K562 (cell line): ENCODE measurements around the gene TBC1D5. TPM values are rescaled to one million over a fixed set of nuclear protein-coding genes. Genes with fewer than 3 reads are reported as not detected.

Source experiments
- ATAC-seq: fragments of 200-7000 bp; cut with Tn5 transposase; 3 replicates; pipeline ENCODE4 v1.9.1; 2020; ENCODE audit warnings: moderate library complexity
- BruUV-seq: library from RNA; stranded (reverse); fragments of 400-500 nt; replicated peaks from 2 replicates; lab custom pipeline; 2021; lab: Mats Ljungman, UMichigan
- CTCF ChIA-PET: fragments of 300-600 bp; formaldehyde crosslinking; extraction: SDS; loops from one replicate; lab custom pipeline; 2021; ENCODE audit warnings: low intra/inter-chr PET ratio; lab: Yijun Ruan, JAX
- POLR2A ChIA-PET: fragments of 300-600, 350-650 bp; sonication (Branson Sonifier 250); formaldehyde crosslinking; extraction: SDS; loops from one replicate; lab custom pipeline; 2021; ENCODE audit warnings: antibody characterized with exemption, inconsistent platforms; lab: Yijun Ruan, JAX
- DNase-seq, 4 experiments: peaks; one replicate each; pipeline versions ENCODE4 v3.0.0 to v3.0.0-alpha.2; 2011 to 2018; ENCODE audit warnings: low spot score in 3 of 4, mixed read lengths in 3 of 4; ENCODE audit errors: extremely low read depth in 1 of 4
- FAIRE-seq: peaks from 2 replicates; lab custom pipeline; 2011; peaks lifted over from hg19 to GRCh38; lab: Jason Lieb, UNC
- H2AFZ ChIP-seq: 2 replicates; pipeline ENCODE4 v1.6.0; 2011; ENCODE audit warnings: low read depth, low read length, control low read depth, inconsistent platforms
- H3K27ac ChIP-seq: fragments of 200-600 bp; 3 replicates; pipeline ENCODE4 v1.8.0; 2011; ENCODE audit warnings: low read depth, mild to moderate bottlenecking, control low read depth, inconsistent platforms, low read length, moderate library complexity, mixed read lengths; ENCODE audit errors: extremely low read depth
- H3K27me3 ChIP-seq, 2 experiments: fragments of 300-600 bp in 1 of 2; 2 replicates in 1 of 2; 3 replicates in 1 of 2; pipeline versions ENCODE4 v1.6.0 to v1.8.0; 2011; ENCODE audit warnings: inconsistent platforms in 2 of 2, low read length in 2 of 2, mild to moderate bottlenecking in 1 of 2, mixed read lengths in 1 of 2, moderate library complexity in 1 of 2; ENCODE audit not compliant: control insufficient read depth in 2 of 2, insufficient read depth in 2 of 2
- H3K36me3 ChIP-seq: fragments of 300-600 bp; 3 replicates; pipeline ENCODE4 v1.8.0; 2011; ENCODE audit warnings: mild to moderate bottlenecking, low read length, inconsistent platforms; ENCODE audit not compliant: control insufficient read depth, insufficient read depth
- H3K4me1 ChIP-seq, 2 experiments: fragments of 200-600 bp in 1 of 2; replicated peaks in 1 of 2; 2 replicates in 1 of 2; 3 replicates in 1 of 2; pipeline versions ENCODE4 v1.5.1 to v1.8.0; 2011; ENCODE audit warnings: inconsistent platforms in 2 of 2, low read length in 2 of 2, mild to moderate bottlenecking in 1 of 2, mixed read lengths in 1 of 2, moderate library complexity in 1 of 2; ENCODE audit not compliant: control insufficient read depth in 2 of 2, insufficient read depth in 2 of 2
- H3K4me2 ChIP-seq: 2 replicates; pipeline ENCODE4 v1.6.1; 2011; ENCODE audit warnings: low read length, control low read depth, inconsistent platforms, mixed read lengths; ENCODE audit not compliant: insufficient read depth
- H3K4me3 ChIP-seq: fragments of 200-600 bp; sonication (generic), shearing (Covaris generic); 2 replicates; pipeline ENCODE4 v1.5.1; 2016; ENCODE audit warnings: control low read depth, inconsistent platforms
- H3K79me2 ChIP-seq: fragments of 200-600 bp; 3 replicates; pipeline ENCODE4 v1.8.0; 2011; ENCODE audit warnings: low read length, inconsistent platforms; ENCODE audit not compliant: control insufficient read depth, insufficient read depth
- H3K9ac ChIP-seq, 2 experiments: 2 replicates each; pipeline versions ENCODE4 v1.6.0 to v1.6.1; 2011; ENCODE audit warnings: low read depth in 2 of 2, low read length in 2 of 2, control low read depth in 1 of 2, inconsistent platforms in 1 of 2, mild to moderate bottlenecking in 1 of 2, mixed read lengths in 1 of 2; ENCODE audit not compliant: insufficient read depth in 1 of 2
- H3K9me1 ChIP-seq: one replicate; pipeline ENCODE4 v1.6.0; 2011; ENCODE audit warnings: inconsistent platforms, mild to moderate bottlenecking, low read length, moderate library complexity; ENCODE audit not compliant: control insufficient read depth, insufficient read depth
- H3K9me3 ChIP-seq: replicated peaks from 2 replicates; pipeline ENCODE4 v1.5.1; 2011; ENCODE audit warnings: low read depth, low read length, inconsistent platforms; ENCODE audit not compliant: control insufficient read depth, insufficient read depth
- H4K20me1 ChIP-seq: replicated peaks from 2 replicates; pipeline ENCODE4 v1.6.1; 2011; ENCODE audit warnings: low read length, inconsistent platforms, mixed read lengths; ENCODE audit not compliant: control insufficient read depth, insufficient read depth
- ADNP ChIP-seq: fragments of 200-800 bp; sonication (Bioruptor generic); IDR thresholded peaks from 2 replicates; pipeline ENCODE4 v1.6.1; 2016; ENCODE audit warnings: missing genetic modification characterization, missing compliant biosample characterization
- AFF1 ChIP-seq, 2 experiments: fragments of 450-650 bp; IDR thresholded peaks; 2 replicates each; pipeline ENCODE4 v1.6.1; 2018; ENCODE audit warnings: mild to moderate bottlenecking in 2 of 2, low read depth in 1 of 2; ENCODE audit not compliant: partially characterized antibody in 2 of 2
- CCAR2 ChIP-seq: fragments of 200-400 bp; formaldehyde crosslinking; IDR thresholded peaks from 2 replicates; pipeline ENCODE4 v1.6.1; 2017; ENCODE audit warnings: mild to moderate bottlenecking, low read depth, low read length
- MYBL2 ChIP-seq, 2 experiments: fragments of 450-650 bp in 1 of 2; sonication (generic) in 1 of 2; formaldehyde crosslinking in 1 of 2; IDR thresholded peaks; 2 replicates each; pipeline versions ENCODE4 v1.6.1 to v1.8.1; 2017 to 2022; ENCODE audit warnings: borderline replicate concordance in 1 of 2, inconsistent platforms in 1 of 2, low read depth in 1 of 2, mild to moderate bottlenecking in 1 of 2, missing genetic modification reagents in 1 of 2, moderate library complexity in 1 of 2
- PTTG1 ChIP-seq: fragments of 450-650 bp; IDR thresholded peaks from 2 replicates; pipeline ENCODE4 v1.6.1; 2016; ENCODE audit warnings: low read depth, mild to moderate bottlenecking, missing genetic modification characterization, missing compliant biosample characterization
- SMARCB1 ChIP-seq: IDR thresholded peaks from 2 replicates; pipeline ENCODE4 v1.6.1; 2011; ENCODE audit warnings: improper control_type of control experiment, low read depth; ENCODE audit not compliant: insufficient read length
- SREBF2 ChIP-seq: sonication (generic); formaldehyde crosslinking; IDR thresholded peaks from 2 replicates; pipeline ENCODE4 v1.4.0; 2020; ENCODE audit warnings: mild to moderate bottlenecking, missing genetic modification reagents
- ZNF311 ChIP-seq: fragments of 250-450 bp; sonication (Bioruptor Pico); IDR thresholded peaks from 2 replicates; pipeline ENCODE4 v1.4.0; 2020; ENCODE audit warnings: mild to moderate bottlenecking, moderate library complexity
- ZNF695 ChIP-seq: fragments of 450-650 bp; formaldehyde crosslinking; IDR thresholded peaks from 2 replicates; pipeline ENCODE4 v1.4.0; 2020; ENCODE audit warnings: mild to moderate bottlenecking, moderate library complexity
- WGBS: fragments of 100-300 bp; shearing (Covaris generic); methylation state at CpG from one replicate; pipeline ENCODE4 v1.1.6; 2016; ENCODE audit warnings: low coverage, mixed read lengths; ENCODE audit not compliant: insufficient coverage; ENCODE audit errors: missing lambda C conversion rate; 5-methylcytosine and 5-hydroxymethylcytosine counted together
- in situ Hi-C: fragments of 300-500 bp; cut with MboI; formaldehyde crosslinking; loops from 4 replicates; pipeline ENCODE4 v1.15.0; 2018; ENCODE audit warnings: inconsistent platforms, mixed read lengths
- intact Hi-C: fragments of 100-400 bp; cut with micrococcal nuclease; formaldehyde crosslinking; loops from 2 replicates; pipeline ENCODE4 v1.14.2; 2022
- polyA plus RNA-seq, 8 experiments: library from polyadenylated mRNA; depleted of rRNA in 4 of 8; stranded (reverse) in 5 of 8; unstranded in 3 of 8; fragments of >200 nt; fragmentation: Nextera tagmentation in 2 of 8; fragmentation: Illumina TruSeq in 1 of 8; extraction: Ambion mirVana in 2 of 8; extraction: Trizol in 1 of 8; gene quantifications; 2 replicates each; pipeline versions ENCODE4 v1.2.1 to v1.2.3, GENCODE V29; 2011 to 2014; ENCODE audit warnings: inconsistent platforms in 1 of 8, missing spikeins in 1 of 8
- total RNA-seq, 7 experiments: library from RNA; depleted of rRNA in 6 of 7; stranded (reverse); fragments of >200 nt in 6 of 7; fragmentation: Illumina TruSeq in 2 of 7; extraction: Trizol in 2 of 7; gene quantifications; 2 replicates each; pipeline versions ENCODE4 v1.2.1 to v1.2.3, GENCODE V29; 2011 to 2021; ENCODE audit warnings: low replicate concordance in 1 of 7

Gene TBC1D5
- total and polyA plus RNA-seq, 9 of the 15 experiments (the other 6 are each of a cell fraction or from before 2014, with no cell fraction given): 2.9 to 38.1 (median 25.6) TPM

- in situ Hi-C loops: no loop called here
- WGBS: 38% methylated on average over 13 of the region's 13 CpGs
- POLR2A ChIA-PET: interaction anchor here (0.6 to 1.5 kb wide), 4 partner anchors 10 to 137 kb away, joined by 3 to 5 read pairs (median 3); no protein-coding TSS in a partner anchor
Observed at GRCh38 chr3:17518189-17519059, 224.0 kb downstream of the TBC1D5 start.

GRCh38 chr3:17515445-17516234, 226.8 kb downstream of the TBC1D5 start:
- no peaks in the 10 kb centered on the region; a peak in 1 of 5 replicates for H3K27me3 ChIP-seq
- ChIA-PET CTCF (no interaction called here), POLR2A (interaction anchor here (0.6 to 0.8 kb wide), 2 partner anchors 12 to 37 kb away, joined by 3 to 4 read pairs; no protein-coding TSS in a partner anchor)
- H3K9me3 ChIP-seq: no peaks in the 10 kb centered on the region
- H3K4me2 ChIP-seq: no peak overlapping the region
- no peak overlapping the region for H3K27ac ChIP-seq
- H3K4me3 ChIP-seq: no peak overlapping the region
- no peaks in the 10 kb centered on the region for H3K4me1 ChIP-seq
- no peak overlapping the region for H3K9ac ChIP-seq
- no peak overlapping the region for H2AFZ ChIP-seq
- no peaks in the 10 kb centered on the region for H3K79me2 ChIP-seq
- no peak for FAIRE-seq
- H3K36me3 ChIP-seq: no peaks in the 10 kb centered on the region
- no peaks in the 10 kb centered on the region for H3K9me1 ChIP-seq
- 24% methylated on average over 4 of the region's 4 CpGs for WGBS
- no peak for ATAC-seq
- in situ Hi-C loops (no loop called here), intact Hi-C loops (no loop called here)
- no peaks in the 10 kb centered on the region for H4K20me1 ChIP-seq
- BruUV-seq: no TSS peak
- no peak for DNase-seq
- TF ChIP-seq PTTG1 (tag) (no peak), MYBL2 (IDR thresholded peaks at IDR 0.05; ENCODE audit: low read depth) (no peak), MYBL2 (CRISPR knock-in tag; IDR thresholded peaks at IDR 0.05; ENCODE audit: borderline replicate concordance) (no peak), ZNF311 (CRISPR knock-in tag) (no peak), AFF1 (IDR thresholded peaks at IDR 0.05; ENCODE audit: low read depth in 1 of 2, partially characterized antibody in 2 of 2) (no peak), CCAR2 (no peak), ZNF695 (no peak)

More at GRCh38 chr3:17518189-17519059, 224.0 kb downstream of the TBC1D5 start:
- Histone ChIP-seq H3K27ac (no peak overlapping the region), H3K9me1 (no peaks in the 10 kb centered on the region), H3K9ac (0 out of 4 replicates have a peak overlapping the region, but pooled peaks of 1 of the 2 experiments have one; percentile 17), H3K79me2 (no peaks in the 10 kb centered on the region), H3K9me3 (no peaks in the 10 kb centered on the region), H3K4me3 (no peak overlapping the region), H2AFZ (no peak overlapping the region), H3K4me2 (no peak overlapping the region), H4K20me1 (no peaks in the 10 kb centered on the region), H3K4me1 (no peaks in the 10 kb centered on the region), H3K36me3 (no peaks in the 10 kb centered on the region), H3K27me3 (no peaks in the 10 kb centered on the region; a peak in 1 of 5 replicates)
- CTCF ChIA-PET: no interaction called here
- ATAC-seq: peak; percentile 40; the same call in 2 of the 3 replicates
- BruUV-seq: no TSS peak
- TF ChIP-seq SREBF2 (CRISPR knock-in tag) (no peak), ADNP (no peak), SMARCB1 (no peak)
- FAIRE-seq: no peak
- DNase-seq: no peak
- intact Hi-C loops: no loop called here
